Measurements from ENCODE around the gene REG1A.

GRCh38 chr2:79120194-79120713 lies at the start of gene REG1A:
- no peak for TF ChIP-seq POLR2A (IDR thresholded peaks at IDR 0.05)
- TF ChIP-seq CTCF (IDR thresholded peaks at IDR 0.05), result no peak
